Measurements from ENCODE around the gene ATP1A2. TPM values are rescaled to one million over a fixed set of nuclear protein-coding genes. Genes with fewer than 3 reads are reported as not detected.

ATP1A2 gene
- not detected in 2 replicates for total RNA-seq

- no peak within 1 kb of the TSS for H3K4me3 ChIP-seq (ENCODE audit: low read depth, low read length)
- DNase-seq (ENCODE audit: low read depth) = no peak
- no peak for TF ChIP-seq CTCF (conservative IDR thresholded peaks at IDR 0.05; ENCODE audit: low read depth, low read length)
Observed at GRCh38 chr1:160115545-160116282, at the start of gene ATP1A2. TSS of gene ATP1A2 (plus strand) at chr1:160115759. CDS start at chr1:160115862, 103 bp downstream.

GRCh38 chr1:160066829-160067745 lies 48.5 kb upstream of the ATP1A2 start:
- DNase-seq (ENCODE audit: low read depth) = no peak
- no peak for TF ChIP-seq CTCF (conservative IDR thresholded peaks at IDR 0.05; ENCODE audit: low read depth, low read length)
- no peak overlapping the region for H3K4me3 ChIP-seq (ENCODE audit: low read depth, low read length)

GRCh38 chr1:160068225-160068624 lies 47.3 kb upstream of the ATP1A2 start:
- no peak for TF ChIP-seq CTCF (conservative IDR thresholded peaks at IDR 0.05; ENCODE audit: low read depth, low read length)
- no peak overlapping the region for H3K4me3 ChIP-seq (ENCODE audit: low read depth, low read length)
- DNase-seq (ENCODE audit: low read depth) = no peak

- H3K4me3 ChIP-seq (ENCODE audit: low read depth, low read length) = peak within 1 kb of the TSS; percentile 47
- DNase-seq (ENCODE audit: low read depth) = no peak
- TF ChIP-seq CTCF (conservative IDR thresholded peaks at IDR 0.05; ENCODE audit: low read depth, low read length) = no peak
Observed at GRCh38 chr1:160069460-160070231, 45.9 kb upstream of the ATP1A2 start, which contains the start of gene KCNJ10. TSS of gene KCNJ10 (minus strand) at chr1:160070160. CDS start at chr1:160042532, 27,628 bp downstream.

- no peak for TF ChIP-seq CTCF (conservative IDR thresholded peaks at IDR 0.05; ENCODE audit: low read depth, low read length)
- no peak for DNase-seq (ENCODE audit: low read depth)
- peak overlapping the region; percentile 47 for H3K4me3 ChIP-seq (ENCODE audit: low read depth, low read length)
Observed at GRCh38 chr1:160070243-160071163, 45.1 kb upstream of the ATP1A2 start.

- no peak for TF ChIP-seq CTCF (conservative IDR thresholded peaks at IDR 0.05; ENCODE audit: low read depth, low read length)
- no peak for DNase-seq (ENCODE audit: low read depth)
- no peak overlapping the region for H3K4me3 ChIP-seq (ENCODE audit: low read depth, low read length)
Observed at GRCh38 chr1:160071289-160071688, 44.3 kb upstream of the ATP1A2 start.

Data from epithelial cell of proximal tubule (primary cell).